HL-60 (cell line): Measurements from ENCODE around the gene ZNF543.

Experiments used
- GABPA ChIP-seq: IDR thresholded peaks from 2 replicates; pipeline ENCODE4 v1.6.1; 2012; ENCODE audit warnings: low read depth
- TF ChIP-seq, protein P1 (sequence below): IDR thresholded peaks from one replicate; pipeline ENCODE4 v1.5.1; 2011; ENCODE audit warnings: low read length, control low read depth, inconsistent platforms; ENCODE audit not compliant: insufficient read depth

DNA sequence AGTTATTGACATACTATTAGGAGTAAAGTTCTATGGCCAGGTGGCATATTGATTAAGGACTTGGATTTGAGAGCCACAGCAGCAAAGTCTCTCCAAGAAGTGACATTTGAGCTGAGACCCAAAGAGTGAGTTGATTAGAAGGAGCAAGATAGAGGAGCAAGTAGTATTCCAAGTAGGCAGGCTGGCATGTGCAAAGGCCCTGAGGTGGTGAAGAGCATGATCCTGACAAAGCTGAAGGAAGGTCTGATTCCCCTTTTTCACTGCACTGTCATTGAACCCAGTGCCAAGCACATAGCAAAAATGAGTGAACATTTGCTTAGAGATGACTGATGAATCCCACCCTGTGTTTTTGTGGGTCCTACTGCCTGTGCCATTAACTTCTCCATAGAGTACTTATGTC, 4.7 kb downstream of the ZNF543 start:
- TF ChIP-seq, protein P1, sequence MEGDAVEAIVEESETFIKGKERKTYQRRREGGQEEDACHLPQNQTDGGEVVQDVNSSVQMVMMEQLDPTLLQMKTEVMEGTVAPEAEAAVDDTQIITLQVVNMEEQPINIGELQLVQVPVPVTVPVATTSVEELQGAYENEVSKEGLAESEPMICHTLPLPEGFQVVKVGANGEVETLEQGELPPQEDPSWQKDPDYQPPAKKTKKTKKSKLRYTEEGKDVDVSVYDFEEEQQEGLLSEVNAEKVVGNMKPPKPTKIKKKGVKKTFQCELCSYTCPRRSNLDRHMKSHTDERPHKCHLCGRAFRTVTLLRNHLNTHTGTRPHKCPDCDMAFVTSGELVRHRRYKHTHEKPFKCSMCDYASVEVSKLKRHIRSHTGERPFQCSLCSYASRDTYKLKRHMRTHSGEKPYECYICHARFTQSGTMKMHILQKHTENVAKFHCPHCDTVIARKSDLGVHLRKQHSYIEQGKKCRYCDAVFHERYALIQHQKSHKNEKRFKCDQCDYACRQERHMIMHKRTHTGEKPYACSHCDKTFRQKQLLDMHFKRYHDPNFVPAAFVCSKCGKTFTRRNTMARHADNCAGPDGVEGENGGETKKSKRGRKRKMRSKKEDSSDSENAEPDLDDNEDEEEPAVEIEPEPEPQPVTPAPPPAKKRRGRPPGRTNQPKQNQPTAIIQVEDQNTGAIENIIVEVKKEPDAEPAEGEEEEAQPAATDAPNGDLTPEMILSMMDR = no peak
- TF ChIP-seq GABPA = no peak
